ENCODE data around the gene PSAP.
A peak's percentile ranks its signal among the peaks of the same experiment; 100 is the strongest.

The PSAP gene

GRCh38 chr10:71827852-71828251 is 23.2 kb downstream of the PSAP start:
- DNase-seq (ENCODE audit: low spot score): no peak
- in situ Hi-C loops (cut with MboI; ENCODE audit: low pct_unique_long_range_greater_than_20kb, low sequenced_read_pairs, unreplicated experiment): no loop called here
- TF ChIP-seq CTCF (IDR thresholded peaks at IDR 0.05; ENCODE audit: extremely low read depth, insufficient read depth, missing control alignments): no peak

- in situ Hi-C loops (cut with MboI; ENCODE audit: low pct_unique_long_range_greater_than_20kb, low sequenced_read_pairs, unreplicated experiment): no loop called here
- peak; percentile 7 for TF ChIP-seq CTCF (IDR thresholded peaks at IDR 0.05; ENCODE audit: extremely low read depth, insufficient read depth, missing control alignments)
- no peak for DNase-seq (ENCODE audit: low spot score)
Measured at GRCh38 chr10:71825217-71825616, 25.8 kb downstream of the PSAP start.

GRCh38 chr10:71824333-71824732 is 26.7 kb downstream of the PSAP start:
- TF ChIP-seq CTCF (IDR thresholded peaks at IDR 0.05; ENCODE audit: extremely low read depth, insufficient read depth, missing control alignments): no peak
- in situ Hi-C loops (cut with MboI; ENCODE audit: low pct_unique_long_range_greater_than_20kb, low sequenced_read_pairs, unreplicated experiment): no loop called here
- DNase-seq (ENCODE audit: low spot score): no peak

- no peak for TF ChIP-seq CTCF (IDR thresholded peaks at IDR 0.05; ENCODE audit: extremely low read depth, insufficient read depth, missing control alignments)
- DNase-seq (ENCODE audit: low spot score): no peak
- in situ Hi-C loops (cut with MboI; ENCODE audit: low pct_unique_long_range_greater_than_20kb, low sequenced_read_pairs, unreplicated experiment): no loop called here
Measured at GRCh38 chr10:71823356-71823755, 27.7 kb downstream of the PSAP start.

- no peak for DNase-seq (ENCODE audit: low spot score)
- in situ Hi-C loops (cut with MboI; ENCODE audit: low pct_unique_long_range_greater_than_20kb, low sequenced_read_pairs, unreplicated experiment): no loop called here
- TF ChIP-seq CTCF (IDR thresholded peaks at IDR 0.05; ENCODE audit: extremely low read depth, insufficient read depth, missing control alignments): no peak
Measured at GRCh38 chr10:71821909-71822763, 28.9 kb downstream of the PSAP start.

- no peak for TF ChIP-seq CTCF (IDR thresholded peaks at IDR 0.05; ENCODE audit: extremely low read depth, insufficient read depth, missing control alignments)
- in situ Hi-C loops (cut with MboI; ENCODE audit: low pct_unique_long_range_greater_than_20kb, low sequenced_read_pairs, unreplicated experiment): no loop called here
- DNase-seq (ENCODE audit: low spot score): no peak
Measured at GRCh38 chr10:71820966-71821365, 30.1 kb downstream of the PSAP start.

All from GM13977 (cell line).